ENCODE data around the gene RTN4RL2. TPM values are rescaled to one million over a fixed set of nuclear protein-coding genes. Genes with fewer than 3 reads are reported as not detected.
A peak's percentile ranks its signal among the peaks of the same experiment; 100 is the strongest.

RTN4RL2 gene
- total RNA-seq, 4 donors from 2014 or later = 0.20 to 1.5 (median 0.42) TPM; not detected in 1

DNA sequence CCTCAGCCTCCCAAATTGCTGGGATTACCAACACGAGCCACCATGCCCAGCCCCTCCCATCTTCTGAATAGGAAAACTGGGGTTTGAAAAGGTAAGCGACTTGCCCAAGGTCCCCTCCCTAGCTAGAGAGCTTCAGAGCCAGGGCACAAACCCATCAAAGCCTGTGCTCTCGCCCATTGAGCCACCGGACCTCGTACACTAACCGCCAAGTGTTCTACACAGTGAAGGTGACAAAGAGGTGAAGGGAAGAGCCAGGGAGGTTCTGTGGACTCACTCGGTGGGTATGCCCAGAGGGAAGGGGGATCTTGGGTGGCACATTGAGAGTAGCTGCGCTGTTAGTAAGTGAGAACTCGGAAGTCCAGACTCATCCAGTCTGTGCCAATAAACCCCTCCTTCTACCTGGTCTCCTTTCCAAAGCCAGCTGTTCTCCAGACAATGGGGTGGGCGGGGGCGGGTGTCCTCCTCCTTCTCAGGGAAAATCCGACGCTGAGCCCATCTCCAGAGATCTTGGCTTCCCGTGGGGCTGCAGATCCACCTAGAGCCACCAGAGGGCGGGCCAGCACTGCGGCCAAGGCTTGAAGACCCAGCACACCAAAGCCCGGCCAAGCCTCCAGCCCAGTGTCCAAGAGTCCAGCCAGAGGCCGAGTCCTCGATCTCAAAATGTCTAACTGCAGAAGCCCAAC is 3.2 kb upstream of the RTN4RL2 start:
- Histone ChIP-seq H3K27ac (no peak overlapping the region), H3K4me1 (peaks cover 0 to 44% (median 29%) of the 10 kb centered on the region in 4 donors), H3K36me3 (no peaks in the 10 kb centered on the region), H3K4me3 (no peak overlapping the region), H3K27me3 (peaks cover 2 to 50% of the 10 kb centered on the region in 2 donors), H3K9me3 (no peaks in the 10 kb centered on the region)
- peak; percentile 88 to 95 for DNase-seq (ENCODE audit: low spot score in 2 of 2)
- TF ChIP-seq, protein P1, sequence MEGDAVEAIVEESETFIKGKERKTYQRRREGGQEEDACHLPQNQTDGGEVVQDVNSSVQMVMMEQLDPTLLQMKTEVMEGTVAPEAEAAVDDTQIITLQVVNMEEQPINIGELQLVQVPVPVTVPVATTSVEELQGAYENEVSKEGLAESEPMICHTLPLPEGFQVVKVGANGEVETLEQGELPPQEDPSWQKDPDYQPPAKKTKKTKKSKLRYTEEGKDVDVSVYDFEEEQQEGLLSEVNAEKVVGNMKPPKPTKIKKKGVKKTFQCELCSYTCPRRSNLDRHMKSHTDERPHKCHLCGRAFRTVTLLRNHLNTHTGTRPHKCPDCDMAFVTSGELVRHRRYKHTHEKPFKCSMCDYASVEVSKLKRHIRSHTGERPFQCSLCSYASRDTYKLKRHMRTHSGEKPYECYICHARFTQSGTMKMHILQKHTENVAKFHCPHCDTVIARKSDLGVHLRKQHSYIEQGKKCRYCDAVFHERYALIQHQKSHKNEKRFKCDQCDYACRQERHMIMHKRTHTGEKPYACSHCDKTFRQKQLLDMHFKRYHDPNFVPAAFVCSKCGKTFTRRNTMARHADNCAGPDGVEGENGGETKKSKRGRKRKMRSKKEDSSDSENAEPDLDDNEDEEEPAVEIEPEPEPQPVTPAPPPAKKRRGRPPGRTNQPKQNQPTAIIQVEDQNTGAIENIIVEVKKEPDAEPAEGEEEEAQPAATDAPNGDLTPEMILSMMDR (IDR thresholded peaks at IDR 0.05) = peak; percentile 96 to 100 (median 98)
- TF ChIP-seq EP300 (IDR thresholded peaks at IDR 0.05) (peak in 1 of 2 donors; percentile 35), POLR2A (IDR thresholded peaks at IDR 0.05) (no peak)
- WGBS, 2 donors = 5 to 6% methylated on average over 16 to 18 of the region's 19 CpGs

DNA sequence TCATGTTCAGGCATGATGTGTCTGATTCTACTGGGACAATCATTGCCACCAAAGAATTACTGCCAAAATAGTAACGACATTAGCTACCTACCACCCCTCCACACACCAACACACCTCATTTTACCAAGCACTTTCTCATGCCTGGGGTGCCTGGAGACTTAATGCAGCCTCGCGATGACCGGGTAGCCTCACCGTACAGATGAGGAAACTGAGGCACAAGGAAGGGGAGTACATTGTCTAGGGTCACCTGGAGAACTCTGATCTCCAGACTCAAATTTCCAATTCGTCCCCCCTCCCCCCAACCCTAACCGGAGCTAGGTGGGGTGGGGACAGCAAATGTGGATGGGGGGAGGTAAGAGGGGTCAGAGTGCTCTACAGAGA is 2.7 kb upstream of the RTN4RL2 start:
- Histone ChIP-seq H3K36me3 (no peaks in the 10 kb centered on the region), H3K4me3 (no peak overlapping the region), H3K9me3 (no peaks in the 10 kb centered on the region), H3K4me1 (peaks cover 0 to 44% (median 29%) of the 10 kb centered on the region in 4 donors), H3K27me3 (peaks cover 2 to 56% of the 10 kb centered on the region in 2 donors), H3K27ac (no peak overlapping the region)
- TF ChIP-seq, protein P1 (IDR thresholded peaks at IDR 0.05) = no peak
- no peak for TF ChIP-seq POLR2A (IDR thresholded peaks at IDR 0.05)
- no peak for TF ChIP-seq EP300 (IDR thresholded peaks at IDR 0.05)
- 5 to 14% methylated on average over 7 of the region's 7 CpGs for WGBS, 2 donors
- no peak for DNase-seq (ENCODE audit: low spot score in 2 of 2)

DNA sequence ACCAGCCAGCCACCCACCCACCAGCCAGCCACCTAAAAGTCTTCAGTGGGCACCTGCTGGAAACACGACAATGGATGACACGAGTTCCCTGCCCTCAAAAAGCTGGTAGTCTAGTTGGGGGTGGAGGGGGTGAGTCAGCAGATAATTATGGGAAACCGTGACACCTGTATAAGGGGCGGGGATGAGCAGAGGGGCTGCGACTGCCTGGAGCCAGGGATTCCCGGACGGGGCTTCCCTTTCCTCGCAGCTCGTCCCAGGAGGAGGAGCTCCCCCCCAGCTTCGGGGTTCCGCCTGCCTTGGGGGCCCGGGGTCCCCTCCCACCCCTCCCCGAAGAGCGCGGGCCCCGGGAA is 2.3 kb upstream of the RTN4RL2 start:
- TF ChIP-seq EP300 (IDR thresholded peaks at IDR 0.05) (no peak), POLR2A (IDR thresholded peaks at IDR 0.05) (no peak)
- TF ChIP-seq, protein P1 (IDR thresholded peaks at IDR 0.05) = no peak
- WGBS, 2 donors = 4 to 5% methylated on average over 11 to 15 of the region's 16 CpGs
- Histone ChIP-seq H3K9me3 (no peaks in the 10 kb centered on the region), H3K4me1 (peaks cover 0 to 44% (median 29%) of the 10 kb centered on the region in 4 donors), H3K27me3 (peaks cover 2 to 60% of the 10 kb centered on the region in 2 donors), H3K27ac (no peak overlapping the region), H3K36me3 (no peaks in the 10 kb centered on the region), H3K4me3 (peak overlapping the region; percentile 17 to 49 (median 30))
- DNase-seq (ENCODE audit: low spot score in 2 of 2) = no peak

DNA sequence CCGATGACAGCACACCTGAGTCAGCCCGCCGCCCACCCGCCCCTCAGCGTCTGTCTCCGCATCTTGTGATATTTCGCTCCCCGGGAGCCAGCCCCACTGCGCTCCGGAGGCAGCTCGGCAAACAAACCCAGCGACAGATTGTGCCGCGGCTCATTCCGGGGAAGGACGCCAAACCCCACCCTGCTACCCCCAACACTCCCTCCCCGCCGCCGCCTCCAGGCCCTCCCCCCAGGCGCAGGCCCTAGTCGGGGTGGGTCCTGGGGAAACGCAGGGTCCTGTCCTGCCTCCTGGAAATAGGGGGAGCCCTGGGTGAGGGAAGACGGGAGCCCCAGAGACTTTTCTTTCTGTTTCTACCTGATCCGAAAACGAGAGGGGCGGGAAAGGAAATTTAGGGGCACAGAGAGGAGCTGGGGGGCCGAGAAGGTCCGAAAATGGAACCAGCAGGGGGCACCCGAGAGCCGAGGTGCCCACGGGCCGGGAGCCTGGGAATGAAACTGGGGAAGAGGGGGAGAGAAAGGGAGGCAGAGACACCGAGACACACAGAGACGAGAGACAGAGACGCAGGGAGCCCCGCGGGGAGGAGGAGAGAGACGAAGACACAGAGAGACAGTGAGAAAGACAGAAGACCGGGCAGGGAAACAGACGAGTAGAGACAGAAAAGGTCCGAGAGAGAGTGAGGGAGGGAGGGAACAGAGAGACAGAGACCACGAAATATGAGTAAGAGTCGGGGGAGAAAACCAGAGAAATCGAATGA is 1.7 kb upstream of the RTN4RL2 start:
- peak in 1 of 2 donors; percentile 50 for DNase-seq (ENCODE audit: low spot score in 2 of 2)
- Histone ChIP-seq H3K4me1 (peaks cover 0 to 44% (median 29%) of the 10 kb centered on the region in 4 donors), H3K27ac (no peak overlapping the region), H3K4me3 (peak overlapping the region; percentile 17 to 49 (median 30)), H3K36me3 (no peaks in the 10 kb centered on the region), H3K27me3 (peaks cover 2 to 63% of the 10 kb centered on the region in 2 donors), H3K9me3 (no peaks in the 10 kb centered on the region)
- TF ChIP-seq, protein P1 (IDR thresholded peaks at IDR 0.05) = peak; percentile 77 to 88 (median 82)
- TF ChIP-seq POLR2A (IDR thresholded peaks at IDR 0.05) (no peak), EP300 (IDR thresholded peaks at IDR 0.05) (no peak)
- 1 to 2% methylated on average over 33 to 41 of the region's 44 CpGs for WGBS, 2 donors

All from tibial nerve (tissue), 4 donors.